GF-D8 (cell line): ENCODE measurements around the gene NAGLU.

ENCODE experiments used
- DNase-seq: peaks from one replicate; lab custom pipeline; 2025; lab: John Stamatoyannopoulos, UW

The NAGLU gene

GRCh38 chr17:42564815-42565522 lies 28.9 kb downstream of the NAGLU start:
- DNase-seq: no peak

- DNase-seq: no peak
Observed at GRCh38 chr17:42565523-42566214, 29.6 kb downstream of the NAGLU start.

- DNase-seq: no peak
Observed at GRCh38 chr17:42566215-42566882, 30.3 kb downstream of the NAGLU start.

- peak; percentile 70 for DNase-seq
Observed at GRCh38 chr17:42566883-42567573, 31.0 kb downstream of the NAGLU start, which contains the start of gene MLX. TSS of gene MLX (plus strand) at chr17:42567100. CDS start at chr17:42567125, 25 bp downstream.

DNA sequence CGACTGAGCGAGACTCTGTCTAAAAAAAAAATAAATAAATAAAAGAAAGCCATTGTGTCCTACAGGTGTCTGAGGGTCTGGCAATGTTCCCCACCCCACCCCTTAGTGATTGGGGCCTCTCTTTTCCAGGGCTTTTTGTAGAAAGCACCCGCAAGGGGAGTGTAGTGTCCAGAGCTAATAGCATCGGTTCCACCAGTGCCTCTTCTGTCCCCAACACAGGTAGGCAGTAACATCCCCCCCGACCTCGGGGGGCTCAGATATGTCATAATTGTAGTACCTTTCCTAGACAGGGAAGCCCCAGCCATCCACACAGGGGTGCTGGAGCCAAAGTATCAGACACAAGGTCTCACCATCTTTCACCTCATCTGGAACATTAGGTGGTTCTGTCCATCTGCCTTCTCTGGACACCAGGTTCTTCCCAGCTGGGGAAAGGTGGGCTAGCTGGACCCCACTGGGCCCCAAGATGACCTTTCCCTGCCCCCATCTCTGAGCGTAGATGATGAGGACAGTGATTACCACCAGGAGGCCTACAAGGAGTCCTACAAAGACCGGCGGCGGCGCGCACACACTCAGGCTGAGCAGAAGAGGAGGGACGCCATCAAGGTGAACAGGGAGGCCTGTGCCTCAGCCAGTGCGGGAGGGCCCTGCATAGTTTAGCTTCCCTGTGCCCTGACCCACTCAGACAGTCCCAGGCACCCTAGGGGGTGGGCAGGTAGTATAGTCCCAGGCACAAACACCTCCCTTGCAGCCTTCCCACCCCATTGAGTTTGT lies 32.5 kb downstream of the NAGLU start:
- DNase-seq: no peak

DNA sequence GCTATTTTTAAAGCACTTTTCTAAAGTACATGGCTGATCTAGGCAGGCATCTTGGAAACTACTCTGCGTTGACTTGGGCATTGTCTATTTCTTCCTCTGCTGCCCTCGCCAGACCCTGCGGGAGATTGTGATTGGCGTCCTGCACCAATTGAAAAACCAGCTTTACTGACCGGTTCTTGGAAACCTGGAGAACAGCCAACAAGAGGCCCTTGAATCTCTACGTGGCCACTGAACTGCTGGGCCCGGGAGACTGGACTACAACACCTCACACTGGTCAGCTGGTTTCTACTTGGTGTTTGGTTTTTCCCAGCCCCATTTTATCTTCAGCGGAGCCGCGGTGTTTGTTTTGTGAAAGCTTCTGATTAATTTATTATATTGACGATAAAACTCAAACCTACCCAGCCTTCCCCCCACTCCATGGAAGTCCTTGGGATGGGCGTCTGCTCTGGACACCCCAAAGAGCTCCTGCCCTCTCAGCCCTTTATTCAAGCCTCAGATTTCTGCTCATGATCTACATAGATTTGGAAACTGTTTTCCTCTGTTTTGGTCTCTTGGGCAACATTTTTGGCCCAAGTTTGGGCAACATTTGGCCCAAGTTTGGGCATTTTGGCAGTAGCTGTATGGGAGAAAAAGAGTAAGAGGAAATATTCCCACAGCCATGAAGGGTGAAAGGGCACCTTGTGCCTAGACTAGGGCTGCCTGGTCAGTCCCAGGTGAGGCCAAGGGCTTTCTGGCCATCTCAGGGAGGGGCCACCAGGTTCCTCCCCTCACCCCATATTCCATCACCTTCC lies 35.6 kb downstream of the NAGLU start:
- no peak for DNase-seq

GRCh38 chr17:42573095-42573494 lies 37.1 kb downstream of the NAGLU start:
- no peak for DNase-seq

- no peak for DNase-seq
Observed at GRCh38 chr17:42574463-42574862, 38.4 kb downstream of the NAGLU start.

DNA sequence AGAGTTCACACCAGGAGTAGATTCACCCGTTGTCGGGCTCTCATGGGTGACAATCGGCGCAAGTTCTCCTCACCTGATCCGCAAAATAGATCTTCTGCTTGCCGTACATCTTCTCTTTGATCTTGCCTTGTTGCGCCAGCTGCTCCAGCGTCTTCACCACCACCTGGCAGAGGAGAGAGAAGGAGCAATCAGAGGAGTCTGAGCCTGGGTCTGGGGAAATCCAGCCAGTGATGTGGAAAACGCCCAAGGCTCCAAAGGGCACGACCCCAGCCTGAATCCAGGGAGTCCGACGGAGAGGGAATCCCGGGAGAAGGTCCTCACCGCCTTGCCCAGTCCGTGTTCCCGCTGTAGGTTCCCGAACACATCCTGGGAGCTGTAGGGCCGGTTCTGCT lies 41.1 kb downstream of the NAGLU start:
- no peak for DNase-seq

DNA sequence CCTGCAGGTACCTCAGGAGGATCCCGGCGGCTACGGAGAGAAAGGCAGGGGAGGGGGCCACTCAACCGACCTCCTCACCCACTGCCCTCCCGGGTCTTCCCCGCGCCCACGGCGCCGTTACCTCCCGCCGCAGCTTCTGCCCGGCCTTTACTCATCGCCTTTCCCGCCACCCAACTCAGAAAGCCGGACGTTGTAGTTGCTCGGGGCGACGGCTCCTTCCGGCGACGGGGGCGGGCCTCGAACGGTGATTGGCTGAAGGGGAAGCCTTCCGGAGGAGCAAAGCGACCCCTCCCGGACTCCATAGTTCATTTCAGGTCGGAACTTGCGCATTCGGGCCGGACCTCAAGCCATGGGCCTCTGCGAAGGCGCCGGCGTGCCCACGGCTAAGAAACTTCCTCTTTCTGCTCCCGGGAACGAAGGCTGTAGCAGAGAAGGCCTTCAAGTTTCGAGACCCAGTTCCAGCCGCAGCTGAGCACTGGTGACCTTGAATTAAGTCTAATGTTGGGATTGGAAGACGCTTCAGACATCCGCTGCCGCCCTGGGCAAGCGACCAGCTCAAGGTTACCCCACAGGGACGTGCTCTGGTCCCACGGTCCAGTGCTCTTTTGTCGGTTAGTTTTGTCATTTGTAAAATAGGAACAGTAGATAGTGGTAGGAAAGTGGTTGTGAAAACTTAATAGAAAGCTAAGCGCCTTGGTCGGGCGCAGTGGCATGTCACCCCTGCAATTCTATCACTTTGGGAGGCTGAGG lies 41.7 kb downstream of the NAGLU start, which contains the start of gene PSMC3IP:
Gene PSMC3IP, minus strand, starts transcription at position 198 of the 750 bp plus-strand sequence. Its CDS starts 43 bp downstream, at position 155.
- peak; percentile 90 for DNase-seq

- peak; percentile 72 for DNase-seq
Observed at GRCh38 chr17:42578282-42578869, 42.3 kb downstream of the NAGLU start.

- DNase-seq: no peak
Observed at GRCh38 chr17:42579794-42580551, 43.9 kb downstream of the NAGLU start.

DNA sequence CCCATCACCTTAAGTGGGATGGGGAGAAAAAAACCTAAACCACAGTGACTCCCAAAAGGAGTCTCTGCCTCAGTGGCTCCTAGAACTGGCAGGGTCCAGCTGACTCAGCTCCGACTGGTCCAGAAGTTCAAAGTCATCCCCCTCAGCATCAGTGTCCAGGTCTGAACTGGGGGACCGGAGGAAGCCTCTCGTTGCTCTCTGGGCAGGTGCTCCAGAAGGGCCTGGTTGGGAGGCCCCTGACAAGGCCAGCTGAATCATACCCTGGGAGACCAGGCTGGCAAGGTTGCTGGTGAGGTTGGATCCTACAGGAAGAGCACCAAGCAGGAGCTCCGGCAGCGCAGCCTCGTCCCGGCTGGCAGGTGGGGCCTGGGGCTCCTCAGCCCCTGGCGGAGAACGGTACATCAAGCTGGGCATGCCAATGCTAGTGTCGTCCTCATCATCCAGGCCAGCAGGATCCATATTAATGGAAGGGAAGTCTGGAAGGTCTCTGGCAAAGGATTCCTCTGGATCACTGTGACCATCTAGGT lies 45.8 kb downstream of the NAGLU start:
- no peak for DNase-seq

DNA sequence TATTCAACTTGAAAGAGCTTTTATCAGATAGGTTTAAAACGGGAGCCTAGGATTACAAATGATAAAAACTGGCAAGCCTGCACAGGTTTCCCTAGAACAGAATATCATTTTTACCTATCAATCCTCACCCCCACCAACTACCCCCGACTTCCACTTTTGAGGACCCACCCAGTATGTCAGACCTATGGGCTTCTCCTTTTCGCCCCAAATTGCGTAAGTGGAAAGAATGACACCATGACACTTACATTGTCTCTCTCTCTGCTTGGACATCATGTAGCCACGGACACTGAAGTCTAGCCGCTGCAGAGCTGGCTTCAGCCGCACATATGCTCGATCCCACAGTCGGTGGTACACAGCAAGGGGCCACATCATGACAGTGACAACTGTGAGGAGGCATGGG lies 48.8 kb downstream of the NAGLU start:
- DNase-seq: no peak

DNA sequence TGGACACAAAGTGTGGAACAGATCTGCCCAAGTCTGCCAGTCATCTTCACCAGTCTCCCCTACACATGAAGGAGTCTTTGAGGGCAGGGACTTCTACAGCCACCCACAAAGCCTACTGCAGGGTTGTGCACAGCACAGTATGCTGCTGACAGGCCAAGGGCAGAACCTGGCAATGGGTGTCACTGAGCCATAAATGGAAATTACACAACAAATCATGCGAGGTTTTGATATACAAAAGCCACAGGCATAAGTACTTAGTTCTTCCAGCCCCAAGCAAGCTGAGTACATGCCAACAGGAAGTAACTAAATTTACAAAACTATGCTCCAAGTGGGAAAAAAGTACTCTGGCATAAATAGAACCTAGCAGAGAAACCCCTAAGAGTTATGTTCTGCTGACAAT lies 49.3 kb downstream of the NAGLU start:
- peak; percentile 34 for DNase-seq

DNA sequence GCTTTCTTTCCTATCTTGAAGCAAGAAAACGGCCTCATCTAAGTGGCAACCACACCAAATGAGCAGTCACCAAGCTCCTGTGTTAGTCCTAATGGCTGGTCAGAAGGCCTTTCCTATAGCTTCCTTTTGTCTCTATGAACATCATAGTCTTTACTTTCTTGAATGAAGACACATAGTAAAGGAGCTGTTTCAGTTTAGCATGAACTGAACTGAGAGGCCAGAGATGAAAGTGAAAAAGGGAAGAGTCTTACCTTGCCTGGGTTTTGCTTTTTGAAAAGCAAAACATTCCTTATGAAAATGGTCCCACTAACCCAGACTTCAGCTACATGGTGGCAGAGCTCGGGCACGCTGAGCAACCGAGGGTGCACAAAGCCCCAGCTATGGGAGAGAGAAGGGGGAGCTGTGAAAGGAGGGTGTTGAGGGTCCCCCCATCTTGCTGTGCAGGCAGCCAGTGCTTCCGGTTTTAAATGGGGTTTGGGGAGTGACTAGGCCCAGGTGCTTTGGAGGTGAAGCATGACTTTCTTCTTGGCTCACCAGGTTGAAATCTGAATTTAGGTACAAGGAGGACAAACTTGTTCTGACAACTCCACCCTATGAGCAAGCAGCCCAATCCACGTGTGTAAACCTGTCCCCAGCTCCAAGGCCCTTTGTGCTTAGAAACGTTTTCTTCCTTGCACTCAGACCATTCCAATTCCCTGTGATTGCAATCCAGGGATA lies 50.6 kb downstream of the NAGLU start:
- no peak for DNase-seq

GRCh38 chr17:42590886-42591285 lies 54.8 kb downstream of the NAGLU start:
- DNase-seq: no peak

GRCh38 chr17:42591411-42591810 lies 55.4 kb downstream of the NAGLU start:
- DNase-seq: no peak
